Activated T-helper 1 cell treated with Interleukin-2 at 50 U/mL for 16 hours (primary cell): Measurements from ENCODE around the gene AHCYL1.

Experiments
- DNase-seq: peaks from one replicate; pipeline ENCODE4 v3.0.0-alpha.2; 2020; ENCODE audit warnings: low read depth

AHCYL1 gene

GRCh38 chr1:109976762-109977161 lies 7.8 kb upstream of the AHCYL1 start:
- no peak for DNase-seq

- no peak for DNase-seq
These were observed 7.3 kb upstream of the AHCYL1 start for GRCh38 chr1:109977225-109977624.

GRCh38 chr1:109977657-109978378 lies 6.7 kb upstream of the AHCYL1 start:
- no peak for DNase-seq

- no peak for DNase-seq
These were observed 5.6 kb upstream of the AHCYL1 start for GRCh38 chr1:109978761-109979488.

- DNase-seq: no peak
These were observed 5.0 kb upstream of the AHCYL1 start for GRCh38 chr1:109979489-109980091.

- no peak for DNase-seq
These were observed 4.1 kb upstream of the AHCYL1 start for GRCh38 chr1:109980324-109981003.

DNA sequence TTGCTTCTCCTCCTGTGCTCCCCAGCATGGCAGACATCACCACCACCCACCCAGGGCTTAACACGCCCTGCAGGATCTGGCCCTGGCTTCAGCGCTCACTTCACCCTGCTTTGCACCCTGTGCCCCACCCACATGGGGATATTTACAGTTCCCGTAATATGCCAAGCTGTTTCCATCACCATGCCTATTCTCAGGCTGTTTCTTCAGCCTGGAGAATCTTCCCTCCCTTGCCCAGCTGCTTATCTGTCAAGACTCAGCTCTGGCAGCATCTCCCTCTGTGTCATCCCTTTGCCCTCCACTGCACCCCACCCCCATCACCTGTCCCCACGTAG lies 3.6 kb upstream of the AHCYL1 start:
- no peak for DNase-seq

- DNase-seq: no peak
These were observed 980 bp upstream of the AHCYL1 start for GRCh38 chr1:109983380-109984189.

GRCh38 chr1:109984190-109984455 lies 442 bp upstream of the AHCYL1 start:
- no peak for DNase-seq

- no peak for DNase-seq
These were observed 885 bp downstream of the AHCYL1 start for GRCh38 chr1:109985247-109986053.

DNA sequence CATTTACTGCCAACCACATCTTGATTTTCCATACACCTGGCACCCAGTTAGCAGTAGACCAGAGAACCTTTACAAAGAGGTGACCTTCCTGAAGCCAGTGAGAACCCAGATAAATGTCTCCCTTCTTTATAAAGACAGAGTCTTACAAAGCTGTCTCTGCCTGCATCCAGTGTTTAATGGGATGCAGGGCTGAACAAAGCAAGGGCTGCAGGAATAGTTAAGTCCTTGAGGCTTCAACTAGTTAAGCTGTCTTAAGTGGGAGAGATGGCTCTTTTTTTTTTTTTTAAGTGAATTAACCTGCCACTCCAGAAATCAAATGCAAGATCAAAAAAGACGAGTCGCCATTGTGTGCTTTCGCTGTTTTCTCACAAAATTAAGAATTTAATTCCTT lies 1.5 kb downstream of the AHCYL1 start:
- DNase-seq: no peak

GRCh38 chr1:109988349-109988914 lies 3.9 kb downstream of the AHCYL1 start:
- DNase-seq: no peak

- no peak for DNase-seq
These were observed 5.1 kb downstream of the AHCYL1 start for GRCh38 chr1:109989506-109990301.

DNA sequence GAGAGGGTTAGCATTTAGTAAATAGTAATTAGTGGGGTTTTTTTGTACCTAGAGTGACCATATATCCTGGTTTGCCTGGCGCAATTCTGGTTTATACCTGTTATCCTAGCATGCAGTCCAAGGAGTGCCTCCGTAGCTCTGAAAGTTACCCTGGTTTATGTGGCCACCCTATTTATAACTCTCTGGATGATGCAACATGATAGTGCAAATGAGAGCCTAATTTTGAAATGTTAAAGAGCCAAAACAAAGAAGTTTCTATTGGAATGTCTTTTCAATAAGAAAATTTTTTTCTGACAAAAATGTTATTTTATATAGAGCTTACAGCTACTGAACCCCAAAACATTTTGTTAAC lies 5.7 kb downstream of the AHCYL1 start:
- DNase-seq: no peak

DNA sequence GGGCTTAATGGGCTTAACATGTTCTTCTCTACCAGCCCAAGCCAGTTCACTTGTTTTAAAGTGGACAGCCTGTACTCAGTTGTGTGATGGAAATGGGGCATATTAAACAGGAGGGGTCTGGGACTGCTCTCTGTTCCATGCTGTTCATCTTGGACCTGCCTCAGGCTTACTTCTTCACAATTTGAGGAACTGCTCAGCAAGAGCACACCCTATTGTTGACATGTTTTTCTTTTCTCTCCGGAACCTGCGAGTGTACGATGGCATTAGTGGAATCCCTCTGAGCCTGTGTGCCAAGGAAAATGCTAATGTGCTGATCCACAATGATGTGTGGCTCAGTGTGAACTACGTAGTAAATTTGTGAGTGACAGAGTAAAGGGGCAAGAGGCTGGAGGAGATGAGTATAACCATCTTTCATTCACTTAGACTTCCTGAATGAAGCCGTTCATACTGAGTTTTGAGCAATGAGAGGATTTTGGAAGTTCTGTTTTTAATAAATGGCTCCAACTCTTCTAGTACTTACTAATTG lies 6.9 kb downstream of the AHCYL1 start:
- DNase-seq: no peak

GRCh38 chr1:109993885-109994284 lies 9.3 kb downstream of the AHCYL1 start:
- DNase-seq: no peak

GRCh38 chr1:109994654-109995053 lies 10.1 kb downstream of the AHCYL1 start:
- DNase-seq: no peak

DNA sequence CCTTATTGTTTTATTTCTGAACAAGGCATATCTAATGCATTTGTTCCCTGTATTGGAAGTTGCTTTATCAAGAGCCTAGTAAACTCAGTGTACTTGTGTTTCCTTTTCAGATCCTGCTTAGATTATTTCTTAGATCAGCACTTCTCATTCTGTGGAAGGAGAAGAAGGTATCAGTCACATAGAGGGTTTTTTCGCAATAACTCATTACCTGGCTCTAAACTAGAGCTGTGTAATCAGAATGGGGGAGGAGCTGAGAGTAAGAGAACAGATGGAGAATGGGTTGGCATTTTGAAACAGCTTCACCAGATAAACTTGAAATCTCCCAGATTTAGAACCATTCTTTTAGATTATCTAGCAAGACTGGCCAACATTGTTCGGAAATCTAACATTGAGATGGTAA lies 11.0 kb downstream of the AHCYL1 start:
- DNase-seq: no peak

GRCh38 chr1:109996476-109996875 lies 11.9 kb downstream of the AHCYL1 start:
- no peak for DNase-seq

DNA sequence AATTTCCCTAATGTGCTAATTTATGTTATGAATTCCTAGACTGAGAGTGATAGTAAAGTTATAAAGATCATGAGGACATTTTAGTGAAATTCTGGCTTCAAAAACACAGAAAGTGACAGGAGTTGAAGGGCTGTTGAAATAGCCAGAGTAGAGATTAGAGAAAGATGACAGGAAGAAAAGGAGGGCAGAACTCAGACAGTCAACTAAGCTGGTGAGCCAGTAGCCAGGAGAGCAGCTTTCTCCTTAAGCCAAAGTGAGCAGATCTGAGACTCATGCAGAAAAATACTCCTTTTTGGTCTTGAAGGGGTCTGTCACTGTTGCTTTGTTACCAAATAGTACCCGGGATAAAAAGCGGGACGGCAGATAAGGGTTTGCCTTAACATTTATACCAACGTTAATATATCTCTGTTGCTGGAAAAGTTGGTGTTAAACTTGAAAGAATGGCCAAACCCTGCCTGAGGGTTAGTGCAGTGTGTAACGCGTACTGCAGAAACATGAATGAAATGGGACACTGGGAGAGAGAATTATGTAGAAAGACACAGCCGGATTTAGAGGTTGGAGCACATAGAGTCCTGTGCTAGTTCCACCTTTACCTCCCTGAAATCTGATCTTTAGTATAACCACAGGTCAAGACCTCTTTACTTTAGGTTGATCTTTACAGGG lies 12.8 kb downstream of the AHCYL1 start:
- DNase-seq: no peak
